DND-41 (cell line): ENCODE results near the gene HOXA4.

Source experiments
- ATAC-seq: fragments of 200-7000 bp; cut with Tn5 transposase; 3 replicates; pipeline ENCODE4 v1.9.1; 2021; ENCODE audit warnings: low read depth; ENCODE audit not compliant: insufficient read depth
- DNase-seq: peaks from one replicate; pipeline ENCODE4 v3.0.0-alpha.2; 2020
- H2AFZ ChIP-seq: 2 replicates; pipeline ENCODE4 v1.6.0; 2012; ENCODE audit warnings: low read depth, low read length
- H3K27ac ChIP-seq: 2 replicates; pipeline ENCODE4 v1.5.1; 2012; ENCODE audit warnings: low read length, inconsistent platforms
- H3K27me3 ChIP-seq: fragments of 200-600 bp; sonication (generic); 2 replicates; pipeline ENCODE4 v1.6.0; 2012; ENCODE audit warnings: low read length, mild to moderate bottlenecking, inconsistent platforms; ENCODE audit not compliant: insufficient read depth, poor library complexity
- H3K36me3 ChIP-seq: 2 replicates; pipeline ENCODE4 v1.5.1; 2012; ENCODE audit warnings: low read length, inconsistent platforms; ENCODE audit not compliant: insufficient read depth
- H3K4me1 ChIP-seq: 2 replicates; pipeline ENCODE4 v1.5.1; 2012; ENCODE audit warnings: mild to moderate bottlenecking, low read length; ENCODE audit not compliant: insufficient read depth
- H3K4me2 ChIP-seq: 2 replicates; pipeline ENCODE4 v1.6.0; 2012; ENCODE audit warnings: mild to moderate bottlenecking, moderate library complexity, low read length, inconsistent platforms; ENCODE audit not compliant: insufficient read depth
- H3K4me3 ChIP-seq, 2 experiments: fragments of 200-600 bp in 1 of 2; shearing (Covaris generic) in 1 of 2; 2 replicates each; pipeline ENCODE4 v1.5.1; 2012 to 2016; ENCODE audit warnings: inconsistent platforms in 2 of 2, low read length in 2 of 2, mild to moderate bottlenecking in 2 of 2, low read depth in 1 of 2, moderate library complexity in 1 of 2
- H3K79me2 ChIP-seq: 2 replicates; pipeline ENCODE4 v1.6.0; 2012; ENCODE audit warnings: low read length, inconsistent platforms; ENCODE audit not compliant: insufficient read depth
- H3K9ac ChIP-seq: 2 replicates; pipeline ENCODE4 v1.6.0; 2012; ENCODE audit warnings: low read depth, mild to moderate bottlenecking, inconsistent platforms, low read length, moderate library complexity
- H3K9me3 ChIP-seq: 2 replicates; pipeline ENCODE4 v1.5.1; 2012; ENCODE audit warnings: low read length, moderate library complexity, mild to moderate bottlenecking, inconsistent platforms; ENCODE audit not compliant: insufficient read depth, severe bottlenecking
- H4K20me1 ChIP-seq: 2 replicates; pipeline ENCODE4 v1.6.0; 2012; ENCODE audit warnings: low read length; ENCODE audit not compliant: insufficient read depth
- CTCF ChIP-seq: IDR thresholded peaks from 2 replicates; pipeline ENCODE4 v1.5.1; 2012; ENCODE audit warnings: borderline replicate concordance, low read length, moderate library complexity, mild to moderate bottlenecking; ENCODE audit not compliant: poor library complexity, severe bottlenecking; ENCODE audit errors: extremely low read depth
- EZH2 ChIP-seq: IDR thresholded peaks from 3 replicates; pipeline ENCODE4 v1.6.1; 2012; ENCODE audit warnings: borderline replicate concordance, low read depth, mild to moderate bottlenecking, moderate library complexity, low read length, inconsistent platforms; ENCODE audit not compliant: severe bottlenecking

The HOXA4 gene

GRCh38 chr7:27122077-27122910 lies 8.3 kb downstream of the HOXA4 start:
- Histone ChIP-seq H3K4me3 (no peak overlapping the region), H3K27ac (no peak overlapping the region)

GRCh38 chr7:27121684-27122076 lies 8.9 kb downstream of the HOXA4 start:
- DNase-seq: no peak
- TF ChIP-seq EZH2: no peak
- no peak for TF ChIP-seq CTCF
- no peak for ATAC-seq
- Histone ChIP-seq H3K27me3 (no peaks in the 10 kb centered on the region), H3K4me2 (no peak overlapping the region), H3K4me3 (no peak overlapping the region), H2AFZ (no peak overlapping the region), H3K9ac (no peak overlapping the region), H3K9me3 (no peaks in the 10 kb centered on the region), H3K36me3 (no peaks in the 10 kb centered on the region), H4K20me1 (no peaks in the 10 kb centered on the region), H3K79me2 (no peaks in the 10 kb centered on the region), H3K27ac (no peak overlapping the region), H3K4me1 (no peaks in the 10 kb centered on the region)

More at GRCh38 chr7:27122077-27122910, 8.3 kb downstream of the HOXA4 start:
- Histone ChIP-seq H3K9ac (no peak overlapping the region), H4K20me1 (no peaks in the 10 kb centered on the region), H3K27me3 (no peaks in the 10 kb centered on the region), H3K79me2 (no peaks in the 10 kb centered on the region), H2AFZ (no peak overlapping the region), H3K4me2 (no peak overlapping the region), H3K9me3 (no peaks in the 10 kb centered on the region), H3K36me3 (no peaks in the 10 kb centered on the region), H3K4me1 (no peaks in the 10 kb centered on the region)
- no peak for ATAC-seq
- no peak for DNase-seq
- TF ChIP-seq CTCF (no peak), EZH2 (no peak)

GRCh38 chr7:27119412-27119911 lies 11.1 kb downstream of the HOXA4 start:
- Histone ChIP-seq H2AFZ (no peak overlapping the region), H3K9ac (no peak overlapping the region), H3K79me2 (no peaks in the 10 kb centered on the region), H3K4me2 (no peak overlapping the region), H3K4me3 (no peak overlapping the region), H4K20me1 (no peaks in the 10 kb centered on the region), H3K27me3 (no peaks in the 10 kb centered on the region), H3K4me1 (no peaks in the 10 kb centered on the region), H3K27ac (no peak overlapping the region), H3K9me3 (no peaks in the 10 kb centered on the region), H3K36me3 (no peaks in the 10 kb centered on the region)
- no peak for DNase-seq
- no peak for ATAC-seq
- TF ChIP-seq CTCF (no peak), EZH2 (no peak)
